HS-27A (cell line): ENCODE measurements around the gene USP17L30.
"Not testable (repeated sequence)": the region's sequence is repeated elsewhere in the genome, so short reads cannot be mapped to it uniquely, and the experiment has no call there.

Experiments
- DNase-seq: peaks from one replicate; pipeline ENCODE4 v3.0.0-alpha.2; 2012; ENCODE audit warnings: low read depth, missing footprints

USP17L30 gene, protein sequence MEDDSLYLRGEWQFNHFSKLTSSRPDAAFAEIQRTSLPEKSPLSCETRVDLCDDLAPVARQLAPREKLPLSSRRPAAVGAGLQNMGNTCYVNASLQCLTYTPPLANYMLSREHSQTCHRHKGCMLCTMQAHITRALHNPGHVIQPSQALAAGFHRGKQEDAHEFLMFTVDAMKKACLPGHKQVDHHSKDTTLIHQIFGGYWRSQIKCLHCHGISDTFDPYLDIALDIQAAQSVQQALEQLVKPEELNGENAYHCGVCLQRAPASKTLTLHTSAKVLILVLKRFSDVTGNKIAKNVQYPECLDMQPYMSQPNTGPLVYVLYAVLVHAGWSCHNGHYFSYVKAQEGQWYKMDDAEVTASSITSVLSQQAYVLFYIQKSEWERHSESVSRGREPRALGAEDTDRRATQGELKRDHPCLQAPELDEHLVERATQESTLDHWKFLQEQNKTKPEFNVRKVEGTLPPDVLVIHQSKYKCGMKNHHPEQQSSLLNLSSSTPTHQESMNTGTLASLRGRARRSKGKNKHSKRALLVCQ

DNA sequence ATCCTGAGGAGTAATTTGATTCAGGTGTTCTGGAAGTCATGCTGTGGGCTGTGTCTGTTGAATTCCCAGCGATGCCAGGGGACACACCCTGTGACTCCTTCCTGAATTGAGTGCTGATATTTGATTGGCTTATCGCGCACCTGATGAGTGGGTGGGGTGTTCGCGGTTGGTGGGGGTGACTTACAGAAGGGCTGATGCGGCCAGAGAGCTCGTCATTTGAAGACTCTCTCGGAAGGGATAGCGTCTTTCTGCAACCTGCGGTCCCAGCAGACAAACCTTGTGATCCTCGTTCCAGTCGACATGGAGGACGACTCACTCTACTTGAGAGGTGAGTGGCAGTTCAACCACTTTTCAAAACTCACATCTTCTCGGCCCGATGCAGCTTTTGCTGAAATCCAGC lies at the start of gene USP17L30:
Gene USP17L30 (plus strand): TSS at position 301 of the 400 bp plus-strand sequence. CDS start 0 bp downstream, at position 301.
- DNase-seq, result not testable (repeated sequence)

DNA sequence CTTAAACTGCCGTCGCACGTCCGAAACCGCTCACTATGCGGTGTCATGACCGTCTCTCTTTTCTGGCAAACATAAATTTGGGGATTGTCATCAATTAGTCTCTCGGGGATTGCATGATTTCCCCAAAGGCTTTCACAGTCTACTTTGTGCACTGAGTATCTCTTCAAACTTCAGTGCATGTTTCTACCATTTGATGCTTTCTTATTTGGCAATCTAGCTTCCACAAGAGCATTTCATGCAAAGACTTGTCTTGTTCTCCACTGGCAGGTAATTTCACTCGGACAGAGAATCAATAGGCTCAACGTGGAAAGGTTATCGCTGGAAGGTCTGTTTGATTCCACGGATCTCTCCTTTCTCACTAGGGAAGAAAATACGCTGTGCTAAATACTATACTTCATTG lies 38.7 kb upstream of the USP17L30 start:
- not testable (repeated sequence) for DNase-seq

DNA sequence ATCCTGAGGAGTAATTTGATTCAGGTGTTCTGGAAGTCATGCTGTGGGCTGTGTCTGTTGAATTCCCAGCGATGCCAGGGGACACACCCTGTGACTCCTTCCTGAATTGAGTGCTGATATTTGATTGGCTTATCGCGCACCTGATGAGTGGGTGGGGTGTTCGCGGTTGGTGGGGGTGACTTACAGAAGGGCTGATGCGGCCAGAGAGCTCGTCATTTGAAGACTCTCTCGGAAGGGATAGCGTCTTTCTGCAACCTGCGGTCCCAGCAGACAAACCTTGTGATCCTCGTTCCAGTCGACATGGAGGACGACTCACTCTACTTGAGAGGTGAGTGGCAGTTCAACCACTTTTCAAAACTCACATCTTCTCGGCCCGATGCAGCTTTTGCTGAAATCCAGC lies 38.1 kb upstream of the USP17L30 start, which contains the start of gene USP17L24:
Gene USP17L24 (plus strand): TSS at position 301 of the 400 bp plus-strand sequence. CDS start 0 bp downstream, at position 301.
- DNase-seq, result not testable (repeated sequence)

DNA sequence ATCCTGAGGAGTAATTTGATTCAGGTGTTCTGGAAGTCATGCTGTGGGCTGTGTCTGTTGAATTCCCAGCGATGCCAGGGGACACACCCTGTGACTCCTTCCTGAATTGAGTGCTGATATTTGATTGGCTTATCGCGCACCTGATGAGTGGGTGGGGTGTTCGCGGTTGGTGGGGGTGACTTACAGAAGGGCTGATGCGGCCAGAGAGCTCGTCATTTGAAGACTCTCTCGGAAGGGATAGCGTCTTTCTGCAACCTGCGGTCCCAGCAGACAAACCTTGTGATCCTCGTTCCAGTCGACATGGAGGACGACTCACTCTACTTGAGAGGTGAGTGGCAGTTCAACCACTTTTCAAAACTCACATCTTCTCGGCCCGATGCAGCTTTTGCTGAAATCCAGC lies 33.3 kb upstream of the USP17L30 start, which contains the start of gene USP17L25:
Gene USP17L25 (plus strand): TSS at position 301 of the 400 bp plus-strand sequence. CDS start 0 bp downstream, at position 301.
- not testable (repeated sequence) for DNase-seq

DNA sequence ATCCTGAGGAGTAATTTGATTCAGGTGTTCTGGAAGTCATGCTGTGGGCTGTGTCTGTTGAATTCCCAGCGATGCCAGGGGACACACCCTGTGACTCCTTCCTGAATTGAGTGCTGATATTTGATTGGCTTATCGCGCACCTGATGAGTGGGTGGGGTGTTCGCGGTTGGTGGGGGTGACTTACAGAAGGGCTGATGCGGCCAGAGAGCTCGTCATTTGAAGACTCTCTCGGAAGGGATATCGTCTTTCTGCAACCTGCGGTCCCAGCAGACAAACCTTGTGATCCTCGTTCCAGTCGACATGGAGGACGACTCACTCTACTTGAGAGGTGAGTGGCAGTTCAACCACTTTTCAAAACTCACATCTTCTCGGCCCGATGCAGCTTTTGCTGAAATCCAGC lies 28.6 kb upstream of the USP17L30 start, which contains the start of gene USP17L26:
Gene USP17L26 (plus strand): TSS at position 301 of the 400 bp plus-strand sequence. CDS start 0 bp downstream, at position 301.
- not testable (repeated sequence) for DNase-seq

DNA sequence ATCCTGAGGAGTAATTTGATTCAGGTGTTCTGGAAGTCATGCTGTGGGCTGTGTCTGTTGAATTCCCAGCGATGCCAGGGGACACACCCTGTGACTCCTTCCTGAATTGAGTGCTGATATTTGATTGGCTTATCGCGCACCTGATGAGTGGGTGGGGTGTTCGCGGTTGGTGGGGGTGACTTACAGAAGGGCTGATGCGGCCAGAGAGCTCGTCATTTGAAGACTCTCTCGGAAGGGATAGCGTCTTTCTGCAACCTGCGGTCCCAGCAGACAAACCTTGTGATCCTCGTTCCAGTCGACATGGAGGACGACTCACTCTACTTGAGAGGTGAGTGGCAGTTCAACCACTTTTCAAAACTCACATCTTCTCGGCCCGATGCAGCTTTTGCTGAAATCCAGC lies 23.8 kb upstream of the USP17L30 start, which contains the start of gene USP17L5:
Gene USP17L5 (plus strand): TSS at position 301 of the 400 bp plus-strand sequence. CDS start 0 bp downstream, at position 301.
- not testable (repeated sequence) for DNase-seq

DNA sequence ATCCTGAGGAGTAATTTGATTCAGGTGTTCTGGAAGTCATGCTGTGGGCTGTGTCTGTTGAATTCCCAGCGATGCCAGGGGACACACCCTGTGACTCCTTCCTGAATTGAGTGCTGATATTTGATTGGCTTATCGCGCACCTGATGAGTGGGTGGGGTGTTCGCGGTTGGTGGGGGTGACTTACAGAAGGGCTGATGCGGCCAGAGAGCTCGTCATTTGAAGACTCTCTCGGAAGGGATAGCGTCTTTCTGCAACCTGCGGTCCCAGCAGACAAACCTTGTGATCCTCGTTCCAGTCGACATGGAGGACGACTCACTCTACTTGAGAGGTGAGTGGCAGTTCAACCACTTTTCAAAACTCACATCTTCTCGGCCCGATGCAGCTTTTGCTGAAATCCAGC lies 19.1 kb upstream of the USP17L30 start, which contains the start of gene USP17L27:
Gene USP17L27 (plus strand): TSS at position 301 of the 400 bp plus-strand sequence. CDS start 0 bp downstream, at position 301.
- not testable (repeated sequence) for DNase-seq

DNA sequence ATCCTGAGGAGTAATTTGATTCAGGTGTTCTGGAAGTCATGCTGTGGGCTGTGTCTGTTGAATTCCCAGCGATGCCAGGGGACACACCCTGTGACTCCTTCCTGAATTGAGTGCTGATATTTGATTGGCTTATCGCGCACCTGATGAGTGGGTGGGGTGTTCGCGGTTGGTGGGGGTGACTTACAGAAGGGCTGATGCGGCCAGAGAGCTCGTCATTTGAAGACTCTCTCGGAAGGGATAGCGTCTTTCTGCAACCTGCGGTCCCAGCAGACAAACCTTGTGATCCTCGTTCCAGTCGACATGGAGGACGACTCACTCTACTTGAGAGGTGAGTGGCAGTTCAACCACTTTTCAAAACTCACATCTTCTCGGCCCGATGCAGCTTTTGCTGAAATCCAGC lies 14.3 kb upstream of the USP17L30 start, which contains the start of gene USP17L28:
Gene USP17L28 (plus strand): TSS at position 301 of the 400 bp plus-strand sequence. CDS start 0 bp downstream, at position 301.
- not testable (repeated sequence) for DNase-seq

DNA sequence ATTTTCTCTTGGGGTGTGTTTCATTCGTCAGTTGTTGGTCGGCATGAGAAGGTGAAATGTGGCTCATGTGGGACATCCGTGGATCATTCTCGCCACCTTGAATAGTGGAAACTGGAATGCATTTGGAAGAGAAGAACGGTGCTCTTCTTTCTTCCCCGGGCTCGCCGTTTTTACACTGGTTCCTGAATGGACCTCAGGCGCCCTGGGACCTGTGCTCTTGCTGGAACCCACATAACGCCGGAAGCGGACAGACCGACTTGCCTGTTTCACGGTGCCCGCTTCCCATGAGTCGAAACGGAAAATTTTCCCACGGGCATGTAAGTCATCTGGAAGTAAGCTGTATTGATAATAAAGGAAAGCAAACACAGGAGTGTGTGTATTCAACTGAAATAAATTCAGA lies 12.1 kb upstream of the USP17L30 start:
- not testable (repeated sequence) for DNase-seq

DNA sequence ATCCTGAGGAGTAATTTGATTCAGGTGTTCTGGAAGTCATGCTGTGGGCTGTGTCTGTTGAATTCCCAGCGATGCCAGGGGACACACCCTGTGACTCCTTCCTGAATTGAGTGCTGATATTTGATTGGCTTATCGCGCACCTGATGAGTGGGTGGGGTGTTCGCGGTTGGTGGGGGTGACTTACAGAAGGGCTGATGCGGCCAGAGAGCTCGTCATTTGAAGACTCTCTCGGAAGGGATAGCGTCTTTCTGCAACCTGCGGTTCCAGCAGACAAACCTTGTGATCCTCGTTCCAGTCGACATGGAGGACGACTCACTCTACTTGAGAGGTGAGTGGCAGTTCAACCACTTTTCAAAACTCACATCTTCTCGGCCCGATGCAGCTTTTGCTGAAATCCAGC lies 9.6 kb upstream of the USP17L30 start, which contains the start of gene USP17L29:
Gene USP17L29 (plus strand): TSS at position 301 of the 400 bp plus-strand sequence. CDS start 0 bp downstream, at position 301.
- not testable (repeated sequence) for DNase-seq

DNA sequence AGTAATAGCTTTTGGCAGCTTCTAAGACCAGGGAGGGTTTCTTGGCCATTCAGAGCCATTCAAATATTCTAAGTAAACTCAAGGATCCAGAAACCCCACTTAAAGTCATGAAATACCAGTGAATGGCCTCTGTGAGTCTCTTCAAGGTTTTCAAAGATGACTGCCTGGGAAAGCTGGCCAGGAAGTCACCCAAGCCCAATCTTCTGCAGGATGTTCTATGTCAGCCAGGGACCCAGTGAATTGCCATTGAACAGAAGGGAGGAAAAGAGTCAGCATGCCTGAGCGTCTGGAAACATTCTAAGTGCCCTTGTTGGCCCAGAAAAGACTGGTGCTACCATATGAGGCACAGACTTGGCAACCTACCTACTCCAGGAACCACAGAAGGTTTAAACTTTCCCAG lies 17.0 kb downstream of the USP17L30 start:
- not testable (repeated sequence) for DNase-seq

DNA sequence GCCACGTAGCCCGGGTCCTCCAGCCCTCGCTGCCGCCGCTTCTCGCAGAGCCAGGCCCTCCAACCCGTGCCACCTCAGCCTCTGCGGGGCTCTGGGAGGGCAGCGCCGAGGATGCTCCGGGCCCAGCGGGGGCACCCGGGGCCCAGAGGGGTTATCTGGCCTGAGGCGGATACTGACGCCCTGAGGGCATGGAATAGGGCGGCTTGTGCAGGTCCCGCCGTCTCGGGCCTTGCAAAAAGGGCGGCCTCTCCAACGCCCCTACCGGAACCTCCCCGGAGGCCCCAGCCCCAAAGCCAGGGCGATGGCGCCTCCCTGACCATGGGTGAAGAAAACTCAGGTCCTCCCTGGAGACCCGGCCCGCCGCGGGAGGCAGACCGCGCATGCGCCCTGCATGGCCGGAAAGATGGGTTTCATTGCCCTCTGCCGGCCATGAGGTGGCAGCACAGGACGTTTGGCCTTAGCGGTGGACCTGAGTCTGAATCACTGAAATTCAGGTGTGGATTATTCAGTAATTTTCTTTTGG lies 18.1 kb downstream of the USP17L30 start:
- not testable (repeated sequence) for DNase-seq

DNA sequence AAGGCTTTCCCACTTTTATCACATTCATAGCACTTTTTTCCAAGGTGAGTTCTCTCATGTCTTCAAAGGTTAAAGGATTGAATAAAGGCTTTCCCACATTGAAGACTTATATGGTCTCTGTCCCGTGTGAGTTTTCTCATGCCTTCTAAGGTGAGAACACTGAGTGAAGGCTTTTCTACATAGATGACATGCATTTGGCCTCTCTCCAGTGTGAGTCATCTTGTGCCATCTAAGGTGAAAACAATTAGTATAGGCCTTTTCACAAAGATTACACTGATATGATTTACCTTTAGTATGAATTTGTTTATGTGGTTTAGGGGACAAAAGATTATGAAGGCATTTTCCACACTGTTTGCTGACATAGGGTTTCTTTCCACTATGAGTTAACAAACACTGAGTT lies 21.2 kb downstream of the USP17L30 start:
- no peak for DNase-seq

DNA sequence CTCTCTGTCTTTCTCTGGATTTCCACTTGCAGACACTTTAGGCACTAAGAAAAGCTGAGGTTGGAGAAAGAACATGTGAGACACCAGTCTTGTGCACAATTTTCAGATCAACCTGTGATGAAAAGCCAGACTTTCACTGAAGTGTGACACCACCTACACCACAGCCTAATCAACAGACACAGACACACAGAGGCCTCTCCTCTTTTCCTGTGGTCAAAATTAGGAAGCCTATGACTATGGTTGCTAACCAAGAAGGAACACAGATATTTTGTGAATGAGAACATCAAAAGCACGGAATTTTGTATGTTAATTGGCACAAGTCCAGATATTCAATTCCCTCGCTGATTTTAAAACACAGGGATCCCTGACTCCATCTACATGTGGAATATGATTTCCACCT lies 26.1 kb downstream of the USP17L30 start:
- DNase-seq, result not testable (repeated sequence)

DNA sequence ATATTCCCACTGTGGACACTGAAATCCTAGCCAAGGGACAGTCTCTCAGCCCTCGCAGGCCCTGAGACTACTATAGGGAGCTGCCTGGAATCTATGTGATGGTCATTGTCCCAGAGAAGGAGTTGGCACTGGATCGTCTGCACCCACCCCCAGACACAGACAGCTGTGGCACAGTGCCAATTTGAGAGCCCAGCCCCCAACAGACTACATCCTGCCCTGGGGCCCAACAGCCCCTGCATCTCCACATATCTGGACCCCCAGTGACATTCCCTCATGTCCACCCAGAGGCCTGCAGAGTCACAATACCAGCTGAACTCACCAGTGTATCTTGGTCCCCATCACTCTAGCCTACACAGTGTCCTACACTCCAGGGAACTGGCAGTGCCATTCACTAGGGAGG lies 42.8 kb downstream of the USP17L30 start:
- DNase-seq, result not testable (repeated sequence)

DNA sequence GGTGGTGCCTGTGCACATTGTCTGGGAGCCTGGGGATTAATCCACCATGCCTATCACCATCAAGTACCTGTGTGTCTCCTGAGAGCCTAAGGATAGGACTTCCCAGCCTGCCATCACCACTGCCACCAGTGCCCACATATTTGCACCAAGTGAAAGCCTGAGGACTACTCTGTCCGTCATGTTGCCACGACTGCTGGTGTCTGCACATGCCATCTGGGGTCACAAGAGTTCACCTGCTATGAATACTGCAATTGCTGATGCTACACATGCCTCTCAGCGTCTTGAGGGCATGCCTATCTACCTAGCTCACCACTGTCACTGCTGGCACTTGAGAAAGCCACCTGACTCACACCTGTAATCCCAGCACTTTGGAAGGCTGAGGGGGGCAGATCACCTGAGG lies 43.6 kb downstream of the USP17L30 start:
- not testable (repeated sequence) for DNase-seq

DNA sequence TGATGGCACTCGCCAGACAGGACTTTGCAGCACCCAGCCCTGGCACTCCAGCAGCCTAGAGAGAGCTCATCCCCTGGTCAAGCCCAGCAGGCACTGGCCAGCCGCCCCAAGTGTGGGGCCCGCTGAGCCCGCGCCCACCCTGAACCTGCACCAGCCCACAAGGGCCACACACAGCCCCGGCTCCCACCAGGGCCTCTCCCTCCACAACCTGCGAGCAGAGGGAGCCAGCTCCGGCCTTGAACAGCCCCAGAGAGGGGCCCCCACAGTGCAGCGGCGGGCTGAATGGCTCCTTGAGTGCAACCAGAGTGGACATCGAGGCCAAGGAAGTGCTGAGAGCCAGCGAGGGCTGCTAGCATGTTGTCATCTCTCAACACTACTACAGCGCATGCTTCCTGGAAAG lies 46.9 kb downstream of the USP17L30 start:
- DNase-seq, result no peak
